HepG2 (cell line): ENCODE measurements around the gene NTM. TPM values are rescaled to one million over a fixed set of nuclear protein-coding genes. Genes with fewer than 3 reads are reported as not detected.

Experiments used
- ATAC-seq: fragments of 200-7000 bp; cut with Tn5 transposase; 3 replicates; pipeline ENCODE4 v1.9.1; 2020; ENCODE audit warnings: mild to moderate bottlenecking, moderate library complexity
- BruUV-seq: library from RNA; stranded (reverse); fragments of 400-500 nt; replicated peaks from 2 replicates; lab custom pipeline; 2021; lab: Mats Ljungman, UMichigan
- CTCF ChIA-PET: fragments of 300-600 bp; formaldehyde crosslinking; extraction: SDS; loops from one replicate; lab custom pipeline; 2021; ENCODE audit warnings: low total read pairs, inconsistent platforms, low intra/inter-chr PET ratio; lab: Yijun Ruan, JAX
- POLR2A ChIA-PET: fragments of 350-600 bp; sonication (Branson Sonifier 250); formaldehyde crosslinking; loops from one replicate; lab custom pipeline; 2020; ENCODE audit warnings: antibody characterized with exemption, inconsistent platforms; lab: Yijun Ruan, JAX
- DNase-seq: peaks from one replicate; pipeline ENCODE4 v3.0.0-alpha.2; 2015; ENCODE audit warnings: low spot score
- FAIRE-seq: peaks from 3 replicates; lab custom pipeline; 2011; peaks lifted over from hg19 to GRCh38; lab: Jason Lieb, UNC
- H2AFZ ChIP-seq: one replicate; pipeline ENCODE4 v1.6.1; 2011; ENCODE audit warnings: low read length, inconsistent platforms
- H3K27ac ChIP-seq: fragments of 300-600 bp; 3 replicates; pipeline ENCODE4 v1.8.0; 2011; ENCODE audit warnings: mixed run types, mild to moderate bottlenecking, mixed read lengths, low read length, inconsistent platforms; ENCODE audit not compliant: insufficient read depth; ENCODE audit errors: extremely low read length
- H3K27me3 ChIP-seq, 2 experiments: fragments of 200-600 bp in 1 of 2; 2 replicates in 1 of 2; 3 replicates in 1 of 2; pipeline versions ENCODE4 v1.6.0 to v1.8.0; 2011; ENCODE audit warnings: low read length in 2 of 2, mild to moderate bottlenecking in 2 of 2, moderate library complexity in 2 of 2, inconsistent platforms in 1 of 2; ENCODE audit not compliant: insufficient read depth in 2 of 2, control insufficient read depth in 1 of 2
- H3K36me3 ChIP-seq, 2 experiments: fragments of 200-600 bp in 1 of 2; replicated peaks in 1 of 2; 2 replicates in 1 of 2; 3 replicates in 1 of 2; pipeline versions ENCODE4 v1.5.1 to v1.8.0; 2011; ENCODE audit warnings: low read length in 2 of 2, inconsistent platforms in 1 of 2; ENCODE audit not compliant: insufficient read depth in 2 of 2, control insufficient read depth in 1 of 2
- H3K4me1 ChIP-seq: 2 replicates; pipeline ENCODE4 v1.5.1; 2012; ENCODE audit warnings: low read length, inconsistent platforms; ENCODE audit not compliant: insufficient read depth
- H3K4me2 ChIP-seq: 2 replicates; pipeline ENCODE4 v1.6.0; 2011; ENCODE audit warnings: low read depth, low read length, inconsistent platforms
- H3K4me3 ChIP-seq, 3 experiments: fragments of 200-600 bp in 1 of 3; sonication (generic), shearing (Covaris generic) in 1 of 3; replicated peaks in 1 of 3; 2 replicates each; pipeline ENCODE4 v1.5.1; 2011 to 2016; ENCODE audit warnings: low read length in 3 of 3, inconsistent platforms in 2 of 3, low read depth in 2 of 3, mild to moderate bottlenecking in 2 of 3, control low read depth in 1 of 3, mixed read lengths in 1 of 3; ENCODE audit not compliant: insufficient read depth in 1 of 3
- H3K79me2 ChIP-seq: one replicate; pipeline ENCODE4 v1.6.1; 2011; ENCODE audit warnings: low read length, inconsistent platforms; ENCODE audit not compliant: insufficient read depth
- H3K9ac ChIP-seq: 2 replicates; pipeline ENCODE4 v1.6.0; 2011; ENCODE audit warnings: mild to moderate bottlenecking, low read depth, low read length, inconsistent platforms; ENCODE audit not compliant: insufficient read depth
- H3K9me3 ChIP-seq: 2 replicates; pipeline ENCODE4 v1.5.1; 2012; ENCODE audit warnings: mild to moderate bottlenecking, low read length
- H4K20me1 ChIP-seq: 2 replicates; pipeline ENCODE4 v1.6.0; 2011; ENCODE audit warnings: inconsistent platforms, mild to moderate bottlenecking, low read length, moderate library complexity; ENCODE audit not compliant: insufficient read depth
- CEBPB ChIP-seq: IDR thresholded peaks from 2 replicates; pipeline ENCODE4 v1.6.1; 2011; ENCODE audit warnings: low read depth, low read length, improper control_type of control experiment, borderline replicate concordance
- HNRNPH1 ChIP-seq: fragments of 200-400 bp; formaldehyde crosslinking; optimal IDR thresholded peaks from 2 replicates; pipeline ENCODE3; 2017; ENCODE audit warnings: mild to moderate bottlenecking, low read depth, low read length
- KDM6A ChIP-seq: IDR thresholded peaks from 2 replicates; pipeline ENCODE4 v1.6.1; 2016; ENCODE audit warnings: low read depth
- MTERF4 ChIP-seq: sonication (generic); formaldehyde crosslinking; IDR thresholded peaks from 2 replicates; pipeline ENCODE4 v1.8.0; 2023; ENCODE audit warnings: mild to moderate bottlenecking, missing genetic modification reagents
- NR2F6 ChIP-seq, 2 experiments: IDR thresholded peaks; 2 replicates each; pipeline ENCODE4 v1.6.1; 2016; ENCODE audit warnings: antibody characterized with exemption in 1 of 2, mild to moderate bottlenecking in 1 of 2
- SIX4 ChIP-seq: sonication (generic); formaldehyde crosslinking; IDR thresholded peaks from 2 replicates; pipeline ENCODE4 v1.4.0; 2020; ENCODE audit warnings: missing genetic modification reagents
- SOX5 ChIP-seq: IDR thresholded peaks from 2 replicates; pipeline ENCODE4 v1.6.1; 2016; ENCODE audit warnings: borderline replicate concordance
- THAP9 ChIP-seq: sonication (generic); formaldehyde crosslinking; IDR thresholded peaks from 2 replicates; pipeline ENCODE4; 2020; ENCODE audit warnings: missing genetic modification reagents, mild to moderate bottlenecking, borderline replicate concordance
- ZBED4 ChIP-seq: sonication (generic); formaldehyde crosslinking; IDR thresholded peaks from 2 replicates; pipeline ENCODE4 v1.4.0; 2020; ENCODE audit warnings: missing genetic modification reagents, borderline replicate concordance
- ZNF687 ChIP-seq: sonication (generic); formaldehyde crosslinking; IDR thresholded peaks from 2 replicates; pipeline ENCODE4 v1.5.1; 2020; ENCODE audit warnings: mild to moderate bottlenecking, missing genetic modification reagents, moderate library complexity
- WGBS: methylation state at CpG from one replicate; pipeline ENCODE4 v1.1.6; 2017; ENCODE audit warnings: low lambda C conversion rate; 5-methylcytosine and 5-hydroxymethylcytosine counted together
- in situ Hi-C: cut with HindIII; loops from 2 replicates; pipeline ENCODE4 v1.10.0; 2017; ENCODE audit warnings: low pct_unique_long_range_greater_than_20kb; ENCODE audit not compliant: extremely low pct_ligation_motif_present
- intact Hi-C: fragments of 100-400 bp; cut with micrococcal nuclease; formaldehyde crosslinking; loops from one replicate; pipeline ENCODE4 v1.10.0; 2022; ENCODE audit not compliant: unreplicated experiment
- polyA plus RNA-seq, 8 experiments: library from polyadenylated mRNA; depleted of rRNA in 3 of 8; stranded (reverse) in 7 of 8; unstranded in 1 of 8; fragments of >200 nt; fragmentation: Illumina TruSeq in 4 of 8; extraction: Trizol in 4 of 8; gene quantifications; 2 replicates each; pipeline versions ENCODE4 v1.2.1 to v1.2.3, GENCODE V29; 2011 to 2016; ENCODE audit warnings: low read depth in 4 of 8, missing spikeins in 1 of 8, mixed read lengths in 1 of 8; ENCODE audit not compliant: insufficient read depth in 1 of 8
- total RNA-seq, 5 experiments: library from RNA; depleted of rRNA; stranded (reverse); fragments of >200 nt; fragmentation: Illumina TruSeq; extraction: Trizol; gene quantifications; 2 replicates each; pipeline ENCODE4 v1.2.3, GENCODE V29; 2016; ENCODE audit warnings: low read depth in 1 of 5

Gene NTM
- total and polyA plus RNA-seq, 2 of the 13 experiments (the other 11 are each of a cell fraction or from before 2014, with no cell fraction given) = not detected

- H3K36me3 ChIP-seq = no peaks in the 10 kb centered on the region
- BruUV-seq = no TSS peak
- H3K27ac ChIP-seq = no peak overlapping the region
- H3K4me1 ChIP-seq = no peaks in the 10 kb centered on the region
- H2AFZ ChIP-seq = no peak overlapping the region
- H3K4me3 ChIP-seq = no peak overlapping the region
- no peak for DNase-seq
- ATAC-seq = no peak
- ChIA-PET CTCF (no interaction called here), POLR2A (no interaction called here)
- peaks cover 2 to 17% of the 10 kb centered on the region in 2 experiments; a peak in 4 of 5 replicates for H3K27me3 ChIP-seq
- no peaks in the 10 kb centered on the region for H3K9me3 ChIP-seq
- FAIRE-seq = no peak
- H3K9ac ChIP-seq = no peak overlapping the region
- in situ Hi-C loops = no loop called here
- H3K4me2 ChIP-seq = no peak overlapping the region
- TF ChIP-seq SIX4 (CRISPR knock-in tag) = no peak
- TF ChIP-seq CEBPB = no peak
- no peak for TF ChIP-seq ZNF687 (CRISPR knock-in tag)
- no peak for TF ChIP-seq HNRNPH1
- no peak for TF ChIP-seq ZBED4 (CRISPR knock-in tag)
- TF ChIP-seq SOX5 = no peak
- no peak for TF ChIP-seq KDM6A (CRISPR knock-in tag)
- TF ChIP-seq NR2F6 (IDR thresholded peaks at IDR 0.05) = no peak
- no peak for TF ChIP-seq NR2F6 (CRISPR knock-in tag; IDR thresholded peaks at IDR 0.05)
- TF ChIP-seq THAP9 (CRISPR knock-in tag) = no peak
- TF ChIP-seq MTERF4 (CRISPR knock-in tag) = no peak
- intact Hi-C loops = no loop called here
- no peaks in the 10 kb centered on the region for H3K79me2 ChIP-seq
- 0% methylated on average over 3 of the region's 3 CpGs for WGBS
- no peaks in the 10 kb centered on the region for H4K20me1 ChIP-seq
Observed at GRCh38 chr11:131609921-131610320, 239.5 kb downstream of the NTM start.
